Memory B cell (primary cell): ENCODE data around the gene SIGLEC10.

Experiments used
- ATAC-seq: fragments of 150-1000 bp; cut with Tn5 transposase; 2 replicates; pipeline ENCODE4 v1.10.0; 2021; ENCODE audit warnings: low read depth, mild to moderate bottlenecking, moderate library complexity
- DNase-seq, 2 donors: peaks; one replicate each; pipeline ENCODE4 v3.0.0; 2022; ENCODE audit warnings: low spot score in 2 of 2
- H3K27ac Mint-ChIP-seq: one replicate; pipeline ENCODE4 v1.8.0; 2022; ENCODE audit warnings: mild to moderate bottlenecking, moderate library complexity, mixed read lengths
- H3K27me3 Mint-ChIP-seq: one replicate; pipeline ENCODE4 v1.8.0; 2022; ENCODE audit warnings: mixed read lengths
- H3K36me3 Mint-ChIP-seq: one replicate; pipeline ENCODE4 v1.8.0; 2022; ENCODE audit warnings: mild to moderate bottlenecking, mixed read lengths
- H3K4me1 Mint-ChIP-seq: one replicate; pipeline ENCODE4 v1.8.0; 2022; ENCODE audit warnings: mixed read lengths
- H3K4me3 Mint-ChIP-seq: one replicate; pipeline ENCODE4 v1.8.0; 2022; ENCODE audit warnings: mild to moderate bottlenecking, moderate library complexity, mixed read lengths
- H3K9me3 Mint-ChIP-seq: one replicate; pipeline ENCODE4 v1.8.0; 2022; ENCODE audit warnings: mixed read lengths

SIGLEC10 gene

GRCh38 chr19:51371186-51371690 is 46.2 kb downstream of the SIGLEC10 start:
- no peak for DNase-seq
- Mint-ChIP-seq H3K27ac (no peak overlapping the region), H3K27me3 (no peaks in the 10 kb centered on the region), H3K9me3 (no peaks in the 10 kb centered on the region), H3K36me3 (no peaks in the 10 kb centered on the region), H3K4me1 (peaks cover 20% of the 10 kb centered on the region), H3K4me3 (no peak overlapping the region)
- ATAC-seq, result no peak

DNA sequence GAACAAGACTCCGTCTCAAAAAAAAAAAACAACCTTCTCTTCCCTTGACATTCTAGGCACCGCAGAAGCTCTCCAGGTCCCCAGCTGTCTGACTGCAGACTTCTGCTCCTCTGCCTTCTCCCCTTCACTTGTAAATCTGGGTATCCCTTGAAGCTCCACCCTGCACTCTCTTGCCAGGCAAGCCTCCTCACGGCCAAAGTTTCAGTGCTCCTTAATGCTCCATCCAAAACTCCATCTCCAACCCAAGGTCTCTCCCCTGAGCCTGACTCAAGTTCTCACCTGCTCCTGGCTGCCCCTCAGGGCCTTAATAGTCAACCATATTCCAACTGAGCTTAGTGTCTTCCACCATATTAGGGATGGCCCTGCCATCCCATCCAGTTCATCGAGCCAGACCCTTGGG is 47.2 kb downstream of the SIGLEC10 start:
- H3K27ac Mint-ChIP-seq, result no peak overlapping the region
- no peak overlapping the region for H3K4me3 Mint-ChIP-seq
- H3K27me3 Mint-ChIP-seq, result no peaks in the 10 kb centered on the region
- H3K9me3 Mint-ChIP-seq, result no peaks in the 10 kb centered on the region
- H3K36me3 Mint-ChIP-seq, result no peaks in the 10 kb centered on the region
- ATAC-seq, result no peak
- no peak for DNase-seq
- peaks cover 24% of the 10 kb centered on the region for H3K4me1 Mint-ChIP-seq

- ATAC-seq, result no peak
- peak within 1 kb of the TSS; percentile 96 for H3K27ac Mint-ChIP-seq
- peaks cover 34% of the 10 kb centered on the region for H3K4me1 Mint-ChIP-seq
Measured at GRCh38 chr19:51368366-51369282, 48.8 kb downstream of the SIGLEC10 start, which contains the start of gene CLDND2. Gene CLDND2 (minus strand): TSS chr19:51369003. CDS start chr19:51368577, 426 bp downstream.

DNA sequence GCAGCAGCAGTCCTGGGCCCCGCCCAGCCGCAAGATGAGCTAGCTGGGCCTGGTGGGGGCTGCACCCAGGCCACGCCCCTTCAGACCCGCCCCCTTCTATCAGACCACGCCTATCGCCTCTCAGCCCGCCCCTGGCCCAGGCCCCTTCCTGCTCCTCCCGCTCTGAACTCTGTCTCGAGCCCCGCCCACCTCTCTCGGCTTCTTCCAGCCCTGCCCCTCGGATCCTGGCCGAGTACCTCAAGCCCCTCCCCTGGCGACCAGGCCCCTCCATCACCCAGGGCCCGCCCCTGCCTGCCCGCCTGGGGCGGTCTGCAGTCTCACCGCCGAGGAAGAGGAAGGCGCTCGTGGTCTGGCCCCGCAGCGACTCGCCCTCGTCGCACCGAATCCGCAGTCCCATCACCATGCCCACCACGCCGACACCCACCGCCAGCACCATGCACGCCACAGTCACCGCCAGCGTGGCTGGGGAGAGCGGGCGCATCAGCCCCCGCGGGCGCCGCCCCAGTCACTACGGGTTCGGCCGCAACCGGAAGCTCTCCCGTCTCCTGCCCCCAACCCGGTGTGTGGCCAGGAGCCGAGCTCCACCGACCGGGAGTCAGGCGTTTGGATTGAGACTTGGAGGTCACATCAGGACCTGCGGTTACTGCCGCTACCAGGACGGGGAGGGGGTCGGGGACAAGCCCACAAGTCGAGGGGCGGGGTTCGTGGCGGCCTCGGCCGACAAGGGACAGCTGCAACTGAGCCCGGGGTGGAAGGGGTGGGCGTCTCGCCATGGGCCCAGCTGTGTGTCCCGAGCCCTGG is 49.7 kb downstream of the SIGLEC10 start:
- Mint-ChIP-seq H3K4me1 (peaks cover 37% of the 10 kb centered on the region), H3K27ac (peak overlapping the region; percentile 96), H3K36me3 (no peaks in the 10 kb centered on the region), H3K4me3 (peak overlapping the region; percentile 99), H3K27me3 (no peaks in the 10 kb centered on the region), H3K9me3 (no peaks in the 10 kb centered on the region)
- DNase-seq, result peak; percentile 98 to 99
- peak; percentile 79 for ATAC-seq

More at GRCh38 chr19:51368366-51369282, 48.8 kb downstream of the SIGLEC10 start, which contains the start of gene CLDND2:
- H3K4me3 Mint-ChIP-seq, result peak within 1 kb of the TSS; percentile 99
- no peaks in the 10 kb centered on the region for H3K36me3 Mint-ChIP-seq
- DNase-seq, result no peak
- H3K27me3 Mint-ChIP-seq, result no peaks in the 10 kb centered on the region
- no peaks in the 10 kb centered on the region for H3K9me3 Mint-ChIP-seq

DNA sequence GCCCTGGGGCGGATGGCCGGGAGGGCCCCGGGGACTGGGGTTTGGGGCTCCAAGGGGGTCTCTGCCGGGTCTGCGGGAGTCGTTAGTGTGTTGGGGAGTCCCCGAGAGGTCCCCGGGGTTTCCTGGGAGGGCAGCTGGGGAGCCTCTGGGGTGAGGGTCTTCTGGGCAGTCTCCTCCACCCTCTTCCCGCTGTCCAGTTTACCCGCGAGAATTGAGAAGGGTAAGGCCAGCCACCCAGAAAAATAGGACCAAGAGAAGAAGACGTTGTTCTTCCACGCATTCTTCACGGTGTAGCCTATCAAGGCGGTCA is 50.2 kb downstream of the SIGLEC10 start:
- no peaks in the 10 kb centered on the region for H3K9me3 Mint-ChIP-seq
- H3K27me3 Mint-ChIP-seq, result no peaks in the 10 kb centered on the region
- H3K27ac Mint-ChIP-seq, result peak overlapping the region; percentile 96
- no peaks in the 10 kb centered on the region for H3K36me3 Mint-ChIP-seq
- no peak for ATAC-seq
- H3K4me3 Mint-ChIP-seq, result peak overlapping the region; percentile 99
- peak in 1 of 2 donors; percentile 54 for DNase-seq
- peaks cover 38% of the 10 kb centered on the region for H3K4me1 Mint-ChIP-seq

DNA sequence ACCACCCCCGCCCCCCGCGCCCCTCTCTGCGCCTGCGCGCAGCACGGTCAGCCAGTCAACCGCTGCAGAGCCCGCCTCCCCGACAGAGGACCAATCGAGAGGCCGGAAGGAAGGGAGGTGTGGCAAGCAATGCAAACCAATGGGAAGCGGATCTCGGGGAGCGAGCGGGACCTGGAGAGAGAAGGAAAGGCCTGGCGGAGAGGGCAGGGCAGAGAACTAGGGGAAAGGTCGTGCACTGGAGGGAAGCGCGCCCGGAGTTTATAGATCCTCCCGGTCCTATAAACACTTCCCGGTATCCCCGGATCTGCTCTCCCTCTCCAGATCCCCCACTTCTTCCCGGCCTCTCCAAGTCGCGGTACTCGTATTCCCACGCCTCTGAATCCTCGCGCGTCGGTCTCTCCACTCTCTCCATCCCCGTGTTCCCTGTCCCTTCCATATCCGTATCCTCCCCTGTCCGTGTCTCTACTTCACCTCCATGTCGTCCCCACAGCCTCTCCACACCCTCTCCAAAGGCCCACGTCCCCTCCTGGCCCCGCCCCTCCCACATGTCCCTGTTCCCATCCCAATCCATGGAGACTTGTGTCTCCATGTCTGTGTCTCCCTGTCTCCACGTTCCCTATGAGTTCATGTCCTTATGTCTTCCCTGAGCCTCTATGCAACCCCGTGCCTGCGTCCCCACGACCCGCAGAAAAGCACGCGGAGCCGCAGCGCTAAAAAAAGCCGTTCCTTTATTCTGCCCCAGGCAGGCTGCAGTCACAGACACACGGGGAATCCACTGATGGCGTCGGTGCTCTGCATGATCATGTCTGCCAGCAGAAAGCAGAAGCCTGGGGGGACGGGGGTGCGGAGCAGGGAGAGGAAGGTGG is 50.8 kb downstream of the SIGLEC10 start:
- DNase-seq, result peak; percentile 77 to 85
- Mint-ChIP-seq H3K36me3 (no peaks in the 10 kb centered on the region), H3K27me3 (no peaks in the 10 kb centered on the region), H3K9me3 (no peaks in the 10 kb centered on the region), H3K4me1 (peaks cover 40% of the 10 kb centered on the region), H3K27ac (peak overlapping the region; percentile 96), H3K4me3 (peak overlapping the region; percentile 99)
- ATAC-seq, result peak; percentile 52

- Mint-ChIP-seq H3K4me1 (peaks cover 38% of the 10 kb centered on the region), H3K27me3 (no peaks in the 10 kb centered on the region), H3K27ac (peak within 1 kb of the TSS; percentile 96), H3K9me3 (no peaks in the 10 kb centered on the region), H3K36me3 (no peaks in the 10 kb centered on the region), H3K4me3 (peak within 1 kb of the TSS; percentile 99)
- DNase-seq (no peak), ATAC-seq (no peak)
Measured at GRCh38 chr19:51365965-51366388, 51.5 kb downstream of the SIGLEC10 start, which contains the start of gene ETFB. Gene ETFB (minus strand): TSS chr19:51366388. CDS start chr19:51366326, 62 bp downstream.

GRCh38 chr19:51365211-51365964 is 52.1 kb downstream of the SIGLEC10 start:
- ATAC-seq (peak; percentile 19), DNase-seq (peak in 1 of 2 donors; percentile 23)
- Mint-ChIP-seq H3K9me3 (no peaks in the 10 kb centered on the region), H3K27ac (peak overlapping the region; percentile 96), H3K36me3 (no peaks in the 10 kb centered on the region), H3K4me1 (peaks cover 40% of the 10 kb centered on the region), H3K4me3 (peak overlapping the region; percentile 99), H3K27me3 (no peaks in the 10 kb centered on the region)

GRCh38 chr19:51364200-51365106 is 53.0 kb downstream of the SIGLEC10 start:
- DNase-seq, result no peak
- no peak for ATAC-seq
- H3K27me3 Mint-ChIP-seq, result no peaks in the 10 kb centered on the region

DNA sequence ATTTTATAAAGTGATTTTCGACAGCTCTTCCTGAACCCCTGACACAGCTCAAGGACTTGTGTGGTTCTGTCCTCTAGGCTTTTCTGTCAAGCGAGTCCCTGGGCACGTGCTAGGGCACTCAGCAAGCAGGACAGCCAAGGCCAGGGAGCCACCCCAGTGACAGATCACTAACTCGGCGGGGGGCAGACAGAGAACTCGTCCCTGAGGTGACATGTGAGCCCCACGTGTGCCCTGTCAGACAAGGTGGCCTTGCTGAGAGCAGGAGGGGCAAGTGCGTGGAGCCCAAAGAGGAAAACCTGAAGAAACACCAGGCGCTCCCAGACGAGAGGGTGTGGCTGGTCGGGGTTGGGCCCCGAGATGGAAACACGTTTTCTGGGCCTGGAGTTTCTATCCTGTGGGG is 56.2 kb downstream of the SIGLEC10 start:
- Mint-ChIP-seq H3K27me3 (no peaks in the 10 kb centered on the region), H3K27ac (no peak overlapping the region), H3K36me3 (peaks cover 6% of the 10 kb centered on the region), H3K4me1 (peaks cover 32% of the 10 kb centered on the region), H3K9me3 (no peaks in the 10 kb centered on the region), H3K4me3 (no peak overlapping the region)
- DNase-seq (no peak), ATAC-seq (no peak)

More at GRCh38 chr19:51364200-51365106, 53.0 kb downstream of the SIGLEC10 start:
- H3K36me3 Mint-ChIP-seq, result no peaks in the 10 kb centered on the region
- no peaks in the 10 kb centered on the region for H3K9me3 Mint-ChIP-seq
- peaks cover 40% of the 10 kb centered on the region for H3K4me1 Mint-ChIP-seq
- peak overlapping the region; percentile 6 for H3K4me3 Mint-ChIP-seq
- peak overlapping the region; percentile 35 for H3K27ac Mint-ChIP-seq
